Inflammatory macrophage treated with lipopolysaccharide for 1 hour (primary cell): ENCODE data around the gene NAV2.

ENCODE experiments used
- DNase-seq, 2 donors: peaks; one replicate each; pipeline ENCODE4 v3.0.0-alpha.2; 2020 to 2022

NAV2 gene

DNA sequence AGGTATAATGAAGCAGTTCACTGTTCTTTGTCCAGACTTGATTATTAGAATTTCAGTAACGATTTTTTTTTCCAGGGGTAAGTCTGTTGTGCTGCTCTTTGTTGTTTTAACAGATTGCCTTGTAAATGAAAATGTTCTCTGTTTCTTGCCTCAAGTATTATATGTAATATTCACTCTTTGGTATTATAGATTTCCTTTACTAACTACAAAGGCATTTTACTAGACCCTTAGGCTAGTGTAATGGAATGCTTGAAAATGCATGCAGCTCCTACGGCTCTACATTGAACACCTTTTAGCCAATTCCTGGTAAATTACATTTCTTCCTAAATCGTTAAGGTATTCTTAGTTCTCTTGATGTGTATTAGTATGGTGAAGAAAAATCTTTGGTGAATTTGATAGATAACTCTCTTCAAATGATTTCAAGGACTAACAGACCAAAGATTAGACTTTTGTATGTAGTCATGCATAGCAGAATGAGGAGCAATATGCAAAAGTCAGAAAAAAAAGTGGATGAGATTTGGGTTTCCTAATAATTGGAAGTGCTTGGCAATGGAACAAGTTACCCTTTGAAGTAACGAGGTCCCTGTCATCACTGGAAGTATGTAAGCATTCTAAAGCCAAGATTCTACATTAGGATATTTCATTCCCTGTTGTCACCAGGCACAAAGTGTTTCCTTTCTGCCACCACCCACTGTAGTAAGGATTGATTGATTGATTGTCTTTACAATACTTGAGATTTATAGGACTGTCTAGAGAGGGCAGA, 334.6 kb downstream of the NAV2 start:
- no peak for DNase-seq

GRCh38 chr11:20047769-20048154, 335.1 kb downstream of the NAV2 start:
- DNase-seq: no peak

- DNase-seq: no peak
Observed at GRCh38 chr11:20048246-20048645, 335.6 kb downstream of the NAV2 start.

GRCh38 chr11:20048707-20049106, 336.1 kb downstream of the NAV2 start:
- DNase-seq: no peak

DNA sequence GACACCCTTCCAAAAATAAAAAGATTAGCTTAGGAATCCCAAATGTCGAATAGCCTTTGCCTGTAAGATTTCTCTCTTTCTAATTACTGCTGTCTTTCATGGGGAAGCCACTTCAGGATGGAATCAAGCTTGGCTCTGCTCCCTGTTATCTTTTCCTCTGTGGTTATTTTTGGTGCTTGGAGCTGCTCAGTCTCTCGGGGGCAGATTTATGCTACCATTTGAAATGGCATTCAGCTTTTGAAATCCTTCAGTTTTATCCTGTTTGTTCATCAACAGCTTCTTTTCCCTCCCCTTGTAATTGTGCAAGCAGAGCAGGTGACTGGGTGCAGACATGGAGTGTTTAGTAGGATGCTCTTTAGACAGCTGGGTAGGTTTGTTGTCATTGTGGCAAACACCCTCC, 336.6 kb downstream of the NAV2 start:
- no peak for DNase-seq

- DNase-seq: no peak
Observed at GRCh38 chr11:20050048-20050447, 337.4 kb downstream of the NAV2 start.

GRCh38 chr11:20050551-20051333, 338.1 kb downstream of the NAV2 start:
- DNase-seq: no peak

GRCh38 chr11:20051469-20052399, 339.1 kb downstream of the NAV2 start:
- no peak for DNase-seq

DNA sequence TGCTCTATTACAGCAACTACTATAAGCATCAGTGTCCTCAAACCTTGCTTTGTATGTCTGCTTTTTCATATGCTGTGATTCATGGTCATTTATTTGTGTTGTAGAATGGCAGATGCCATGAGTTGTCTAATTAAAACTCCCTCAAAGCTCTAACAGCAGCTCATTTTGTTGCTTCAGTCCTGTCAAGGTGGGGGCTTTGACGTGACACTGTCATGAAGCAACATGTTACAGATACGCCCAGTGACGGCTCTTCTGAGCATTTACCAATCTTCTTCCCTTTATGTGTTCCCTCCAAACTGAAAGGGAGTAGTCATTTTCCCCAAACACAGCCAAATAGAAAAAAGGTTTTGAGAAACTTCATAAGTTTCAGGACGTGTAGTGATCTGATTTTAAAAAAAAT, 340.9 kb downstream of the NAV2 start:
- DNase-seq: no peak

GRCh38 chr11:20054584-20054983, 341.9 kb downstream of the NAV2 start:
- DNase-seq: no peak

GRCh38 chr11:20055312-20055711, 342.7 kb downstream of the NAV2 start:
- DNase-seq: no peak

DNA sequence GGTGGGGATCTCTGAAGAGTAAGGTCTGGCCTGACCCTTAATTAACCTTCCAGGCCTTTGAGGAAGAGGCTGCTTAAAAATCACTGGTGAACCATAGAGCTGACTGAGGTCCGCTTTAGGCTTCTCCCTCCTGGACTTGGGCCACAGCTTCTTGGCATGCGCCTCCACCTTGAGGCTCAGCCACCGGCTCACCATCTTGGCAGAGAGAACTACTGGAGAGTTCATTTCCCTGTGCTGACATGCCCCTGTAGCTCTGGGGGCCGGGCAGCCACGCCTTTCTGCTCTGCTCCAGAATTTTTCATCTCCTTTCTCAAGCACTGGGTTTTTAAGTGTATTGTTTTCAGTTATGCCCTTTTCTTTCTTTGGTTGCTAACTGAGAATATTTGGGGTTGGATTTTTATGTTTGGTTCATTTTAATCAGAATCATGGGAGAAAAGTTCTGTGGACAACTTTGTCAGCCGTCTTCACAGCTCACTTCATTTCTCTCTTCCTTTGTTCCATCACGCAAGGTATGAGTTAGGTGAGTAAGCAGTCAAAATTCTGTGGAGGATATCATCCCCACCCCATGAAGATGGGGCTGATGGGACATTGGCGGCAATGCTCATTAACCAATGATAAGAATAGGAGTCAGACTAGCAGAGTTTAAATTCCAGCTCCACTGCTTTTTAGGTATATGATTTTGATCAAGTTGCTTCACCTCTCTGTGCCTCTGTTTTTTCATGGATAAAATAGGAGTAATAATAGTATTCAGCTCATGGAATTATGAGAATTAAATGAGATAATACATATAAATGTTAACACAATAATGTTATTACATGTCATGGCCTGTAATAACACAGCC, 343.7 kb downstream of the NAV2 start:
- DNase-seq: no peak

GRCh38 chr11:20056950-20057943, 344.6 kb downstream of the NAV2 start:
- DNase-seq: no peak

- DNase-seq: no peak
Observed at GRCh38 chr11:20058749-20059458, 346.3 kb downstream of the NAV2 start.

- DNase-seq: no peak
Observed at GRCh38 chr11:20059587-20060021, 347.0 kb downstream of the NAV2 start.

- no peak for DNase-seq
Observed at GRCh38 chr11:20060181-20060580, 347.5 kb downstream of the NAV2 start.

DNA sequence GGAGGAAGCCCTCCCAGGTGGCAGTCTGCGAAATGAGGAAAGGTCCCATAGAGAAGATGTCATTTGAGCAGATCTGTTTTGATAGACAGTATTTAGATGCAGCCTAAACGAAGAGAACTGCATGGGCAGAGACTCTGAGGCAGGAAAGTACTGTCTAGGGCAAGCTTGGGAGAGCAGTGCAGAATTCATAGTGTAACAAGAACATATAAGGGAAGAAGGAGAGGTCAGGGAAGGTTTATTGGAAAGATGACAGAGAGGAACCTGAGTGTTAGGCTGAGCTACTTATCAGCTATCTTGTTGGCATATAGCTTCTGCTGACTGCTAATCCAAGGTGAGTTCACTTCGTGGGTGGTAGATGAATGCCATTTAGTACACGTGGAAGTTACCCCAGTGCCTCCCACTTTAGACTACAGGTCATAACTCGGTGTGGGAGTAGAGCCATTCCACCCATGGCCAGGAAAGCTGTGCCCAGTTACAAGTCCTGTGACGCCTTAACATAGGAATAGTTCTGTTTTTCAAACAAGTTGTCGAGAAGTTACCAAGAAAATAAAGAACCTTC, 348.1 kb downstream of the NAV2 start:
- no peak for DNase-seq

DNA sequence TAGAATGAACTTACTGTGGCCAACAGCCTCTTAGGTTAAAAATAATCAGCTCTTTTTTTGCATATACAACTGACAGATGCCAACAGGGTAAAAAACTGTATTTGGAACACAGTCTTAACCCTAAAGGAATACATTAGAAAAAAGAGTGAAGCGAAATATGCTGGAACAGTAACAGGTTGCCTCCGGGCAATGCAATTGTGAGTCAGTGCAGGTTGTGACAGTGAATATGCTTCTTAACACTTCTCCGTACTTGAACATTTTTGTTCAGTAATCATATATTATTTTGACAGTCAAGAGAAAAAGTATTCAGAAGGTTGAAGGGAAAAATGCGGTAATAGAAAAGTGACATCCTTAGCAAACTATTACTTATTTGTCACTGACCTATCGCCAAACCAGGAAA, 349.1 kb downstream of the NAV2 start:
- no peak for DNase-seq

DNA sequence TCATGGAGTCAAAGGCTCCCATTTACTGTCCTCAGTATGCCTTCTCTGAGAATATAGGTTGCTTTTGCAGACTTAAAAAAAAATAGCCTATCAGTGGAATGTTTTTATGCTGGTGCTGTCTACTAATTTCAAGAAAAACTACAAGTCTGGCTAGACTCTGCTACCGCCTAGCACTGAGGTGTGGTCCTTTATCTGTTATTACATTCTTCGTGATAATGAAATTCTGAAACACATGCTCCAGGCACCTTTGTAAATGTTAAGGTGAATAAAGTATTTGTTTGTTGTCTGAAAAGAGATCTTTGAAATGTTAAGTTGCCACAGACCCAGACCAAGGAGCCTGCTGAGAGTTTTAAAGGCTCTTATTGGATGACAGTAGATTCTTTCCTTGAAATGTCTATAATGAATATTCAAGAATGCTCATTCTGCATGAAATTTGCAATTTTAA, 352.3 kb downstream of the NAV2 start:
- no peak for DNase-seq

DNA sequence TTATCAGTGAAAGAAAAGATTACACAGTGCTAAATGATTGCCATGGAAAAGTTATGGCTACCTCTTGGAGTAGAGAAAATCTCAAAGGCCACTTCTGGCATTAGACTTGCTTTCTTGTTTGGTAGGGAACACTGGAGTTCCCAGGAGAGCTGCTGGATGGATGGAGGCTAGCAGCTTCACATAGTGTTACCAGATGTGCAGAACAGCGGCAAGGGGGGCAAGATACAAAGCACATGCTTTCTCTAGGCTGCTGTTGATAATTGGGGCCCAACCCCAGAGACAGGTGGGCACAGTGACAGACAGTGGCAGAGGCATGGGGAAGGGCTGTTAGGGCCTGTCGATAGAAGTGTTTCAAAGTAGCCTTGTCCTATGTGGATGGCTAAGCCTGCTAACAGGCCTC, 352.8 kb downstream of the NAV2 start:
- no peak for DNase-seq
